NOMO-1 treated with DMSO at 0.1 percent for 48 hours (cell line): ENCODE results near the gene PPP1R15A.
A peak's percentile ranks its signal among the peaks of the same experiment; 100 is the strongest.
"Not testable (repeated sequence)": the region's sequence is repeated elsewhere in the genome, so short reads cannot be mapped to it uniquely, and the experiment has no call there.

Source experiments
- DNase-seq: peaks from one replicate; lab custom pipeline; 2025; ENCODE audit not compliant: unreplicated experiment; lab: John Stamatoyannopoulos, UW

The PPP1R15A gene

GRCh38 chr19:48910803-48911202 lies 38.6 kb downstream of the PPP1R15A start:
- no peak for DNase-seq

GRCh38 chr19:48913114-48913889 lies 41.1 kb downstream of the PPP1R15A start:
- no peak for DNase-seq

DNA sequence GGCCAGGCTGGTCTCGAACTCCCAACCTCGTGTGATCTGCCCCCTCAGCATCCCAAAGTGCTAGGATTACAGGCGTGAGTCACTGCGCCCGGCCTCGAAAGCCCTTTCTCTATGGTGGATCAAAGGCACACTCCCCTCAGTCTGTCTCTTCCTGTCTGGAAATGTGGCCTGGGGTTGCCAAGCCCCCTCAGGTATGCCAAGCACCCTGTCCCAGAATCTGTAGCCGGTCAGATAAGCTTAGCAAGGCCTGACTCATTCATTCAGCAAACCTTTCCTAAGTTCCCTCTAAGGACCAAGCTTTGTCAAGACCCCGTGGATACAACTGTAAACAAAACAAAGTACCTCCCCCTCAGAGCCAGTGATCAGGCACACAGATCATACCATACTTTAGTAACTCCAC lies 42.0 kb downstream of the PPP1R15A start:
- DNase-seq: no peak

- no peak for DNase-seq
Measured at GRCh38 chr19:48915757-48916156, 43.5 kb downstream of the PPP1R15A start.

DNA sequence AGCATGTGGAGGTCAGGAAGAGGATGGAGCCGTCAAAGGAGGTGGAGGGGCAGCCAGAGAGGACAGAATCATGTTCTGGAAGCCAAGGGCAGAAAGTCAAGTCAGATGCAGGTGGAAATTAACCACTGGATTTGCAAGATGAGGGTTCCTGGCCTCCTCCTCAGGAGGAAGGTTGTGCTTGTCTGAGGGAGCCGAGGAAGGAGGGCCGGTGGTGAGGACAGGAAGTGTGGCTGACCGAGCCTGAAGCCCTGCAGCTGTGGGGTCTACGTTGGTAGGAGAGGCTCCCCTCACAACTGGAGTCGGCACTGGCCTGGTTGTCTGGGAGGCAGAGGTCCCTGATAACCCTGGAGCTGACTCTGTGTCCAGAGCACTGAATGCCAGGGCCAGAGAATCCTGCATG lies 45.9 kb downstream of the PPP1R15A start:
- no peak for DNase-seq

GRCh38 chr19:48918801-48919247 lies 46.6 kb downstream of the PPP1R15A start:
- peak; percentile 1 for DNase-seq

DNA sequence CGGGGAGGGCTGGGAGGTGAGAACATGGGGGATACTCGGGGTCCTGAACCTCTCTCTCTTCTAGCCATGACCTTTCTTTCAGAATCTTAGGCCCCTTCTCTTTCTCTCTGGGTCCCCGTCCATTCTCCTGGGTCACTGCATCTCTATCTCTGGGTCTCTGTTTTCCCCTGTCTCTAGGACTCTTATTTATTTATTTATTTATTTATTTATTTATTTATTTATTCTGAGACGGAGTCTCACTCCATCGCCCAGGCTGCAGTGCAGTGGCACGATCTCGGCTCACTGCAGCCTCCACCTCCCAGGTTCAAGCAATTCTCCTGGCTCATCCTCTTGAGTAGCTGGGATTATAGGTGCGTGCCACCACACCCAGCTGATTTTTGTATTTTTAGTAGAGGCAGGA lies 47.0 kb downstream of the PPP1R15A start:
- DNase-seq: not testable (repeated sequence)

DNA sequence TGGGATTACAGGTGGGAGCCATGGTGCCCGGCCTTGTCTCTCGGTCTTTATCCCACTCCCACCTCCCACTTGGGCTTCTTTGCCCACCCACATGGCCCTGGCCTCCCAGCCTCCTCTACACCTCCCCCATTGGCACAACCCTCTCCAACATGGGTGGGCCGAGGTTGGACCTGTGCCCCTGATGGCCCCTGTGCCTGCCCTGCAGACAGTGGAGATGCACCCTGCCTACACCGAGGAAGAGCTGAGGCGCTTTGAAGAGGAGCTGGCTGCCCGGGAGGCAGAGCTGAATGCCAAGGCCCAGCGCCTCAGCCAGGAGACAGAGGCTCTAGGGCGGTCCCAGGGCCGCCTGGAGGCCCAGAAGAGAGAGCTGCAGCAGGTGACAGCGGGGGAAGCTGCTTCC lies 48.7 kb downstream of the PPP1R15A start:
- no peak for DNase-seq

DNA sequence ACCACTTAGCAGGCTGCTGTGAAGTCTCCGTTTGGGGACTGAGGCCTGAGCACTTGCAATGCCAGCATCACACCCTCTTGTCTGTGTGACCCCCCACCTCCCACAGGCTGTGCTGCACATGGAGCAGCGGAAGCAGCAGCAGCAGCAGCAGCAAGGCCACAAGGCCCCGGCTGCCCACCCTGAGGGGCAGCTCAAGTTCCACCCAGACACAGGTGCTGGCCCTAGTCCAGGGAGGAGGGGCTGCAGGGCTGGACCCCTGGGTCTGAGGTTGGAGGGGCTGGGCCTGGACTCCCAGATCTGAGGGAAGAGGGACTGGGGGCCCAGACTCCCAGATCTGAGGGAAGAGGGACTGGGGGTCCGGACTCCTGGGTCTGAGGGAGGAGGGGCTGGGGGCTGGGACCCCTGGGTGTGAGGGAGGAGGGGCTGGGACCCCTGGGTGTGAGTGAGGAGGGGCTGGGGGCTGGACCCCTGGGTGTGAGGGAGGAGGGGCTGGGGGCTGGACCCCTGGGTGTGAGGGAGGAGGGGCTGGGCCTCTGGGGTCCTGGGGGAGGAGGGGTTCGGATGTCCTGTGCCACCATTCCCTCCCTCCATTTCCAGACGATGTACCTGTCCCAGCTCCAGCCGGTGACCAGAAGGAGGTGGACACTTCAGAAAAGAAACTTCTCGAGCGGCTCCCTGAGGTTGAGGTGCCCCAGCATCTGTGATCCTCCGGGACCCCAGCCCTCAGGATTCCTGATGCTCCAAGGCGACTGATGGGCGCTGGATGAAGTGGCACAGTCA lies 49.7 kb downstream of the PPP1R15A start:
- no peak for DNase-seq

DNA sequence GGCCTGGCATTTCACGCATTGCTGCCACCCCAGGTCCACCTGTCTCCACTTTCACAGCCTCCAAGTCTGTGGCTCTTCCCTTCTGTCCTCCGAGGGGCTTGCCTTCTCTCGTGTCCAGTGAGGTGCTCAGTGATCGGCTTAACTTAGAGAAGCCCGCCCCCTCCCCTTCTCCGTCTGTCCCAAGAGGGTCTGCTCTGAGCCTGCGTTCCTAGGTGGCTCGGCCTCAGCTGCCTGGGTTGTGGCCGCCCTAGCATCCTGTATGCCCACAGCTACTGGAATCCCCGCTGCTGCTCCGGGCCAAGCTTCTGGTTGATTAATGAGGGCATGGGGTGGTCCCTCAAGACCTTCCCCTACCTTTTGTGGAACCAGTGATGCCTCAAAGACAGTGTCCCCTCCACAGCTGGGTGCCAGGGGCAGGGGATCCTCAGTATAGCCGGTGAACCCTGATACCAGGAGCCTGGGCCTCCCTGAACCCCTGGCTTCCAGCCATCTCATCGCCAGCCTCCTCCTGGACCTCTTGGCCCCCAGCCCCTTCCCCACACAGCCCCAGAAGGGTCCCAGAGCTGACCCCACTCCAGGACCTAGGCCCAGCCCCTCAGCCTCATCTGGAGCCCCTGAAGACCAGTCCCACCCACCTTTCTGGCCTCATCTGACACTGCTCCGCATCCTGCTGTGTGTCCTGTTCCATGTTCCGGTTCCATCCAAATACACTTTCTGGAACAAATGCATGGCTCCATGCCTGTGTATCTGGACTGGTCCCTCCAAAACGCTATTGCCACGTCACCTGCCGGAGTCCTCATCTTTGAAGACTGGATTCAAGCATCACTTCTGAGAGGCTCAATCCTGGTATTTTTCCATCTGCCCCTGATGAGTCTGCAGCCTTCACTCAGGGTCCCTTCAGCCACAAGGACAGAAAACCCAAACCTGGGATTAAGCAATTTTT lies 50.6 kb downstream of the PPP1R15A start:
- no peak for DNase-seq

GRCh38 chr19:48925240-48925843 lies 53.1 kb downstream of the PPP1R15A start:
- no peak for DNase-seq
